ENCODE results near the gene IL6R. TPM values are rescaled to one million over a fixed set of nuclear protein-coding genes. Genes with fewer than 3 reads are reported as not detected.
"Not testable (repeated sequence)": the region's sequence is repeated elsewhere in the genome, so short reads cannot be mapped to it uniquely, and the experiment has no call there.

The IL6R gene
- total RNA-seq, 1 experiment from 2014 or later, result 6.6 TPM

DNA sequence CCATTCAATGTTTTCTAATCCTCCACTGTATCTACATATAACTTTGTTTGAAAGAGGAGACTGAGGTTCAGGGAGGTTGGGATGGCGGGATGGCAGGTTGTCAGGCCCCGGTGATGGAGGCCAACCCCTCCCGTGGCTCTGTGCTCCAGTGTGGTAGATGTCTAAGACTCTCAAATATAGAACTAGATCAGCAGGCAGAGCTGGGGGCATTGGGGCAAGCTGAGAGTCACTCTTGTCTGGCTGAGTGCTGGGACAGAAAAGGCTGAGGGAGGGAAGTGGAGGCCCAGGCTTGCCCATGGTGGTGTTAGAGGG, 1.7 kb downstream of the IL6R start:
- no peak for DNase-seq (ENCODE audit: low spot score)

- no peak for DNase-seq (ENCODE audit: low spot score)
These were observed 2.3 kb downstream of the IL6R start for GRCh38 chr1:154407198-154408091.

DNA sequence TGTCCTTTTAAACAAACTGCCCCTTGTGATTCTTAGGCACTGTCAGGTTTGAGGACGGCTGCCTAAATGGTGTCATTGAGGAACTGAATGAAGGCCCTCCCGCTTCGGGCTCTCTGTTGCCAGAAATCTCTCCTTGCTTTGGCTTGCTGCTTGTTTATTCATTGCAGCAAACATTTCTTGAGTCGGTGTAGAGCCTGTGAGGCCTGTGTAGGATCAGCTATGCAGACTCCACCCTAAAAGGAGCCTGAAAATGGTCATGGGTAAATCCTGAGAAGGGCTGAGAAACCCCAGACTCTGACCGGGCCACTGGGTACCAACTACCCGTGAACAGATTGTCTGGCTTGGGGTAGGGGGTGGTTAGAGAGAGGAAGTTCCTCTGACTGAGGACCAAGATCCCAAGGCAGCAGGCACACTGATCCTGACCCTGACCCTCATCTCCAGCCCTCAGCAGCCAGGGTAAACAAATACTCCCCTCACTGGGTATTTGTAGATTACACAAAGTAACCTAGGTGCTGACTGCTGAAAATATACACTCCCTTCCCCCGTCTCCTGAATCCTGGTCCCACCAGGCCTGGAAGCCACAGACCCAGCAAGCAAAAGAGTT, 3.1 kb downstream of the IL6R start:
- no peak for DNase-seq (ENCODE audit: low spot score)

GRCh38 chr1:154410185-154410827, 5.2 kb downstream of the IL6R start:
- DNase-seq (ENCODE audit: low spot score), result no peak

GRCh38 chr1:154411525-154411924, 6.4 kb downstream of the IL6R start:
- DNase-seq (ENCODE audit: low spot score), result no peak

- DNase-seq (ENCODE audit: low spot score), result no peak
These were observed 8.1 kb downstream of the IL6R start for GRCh38 chr1:154413177-154413783.

GRCh38 chr1:154414606-154415005, 9.5 kb downstream of the IL6R start:
- DNase-seq (ENCODE audit: low spot score), result no peak

GRCh38 chr1:154416471-154417337, 11.6 kb downstream of the IL6R start:
- no peak for DNase-seq (ENCODE audit: low spot score)

DNA sequence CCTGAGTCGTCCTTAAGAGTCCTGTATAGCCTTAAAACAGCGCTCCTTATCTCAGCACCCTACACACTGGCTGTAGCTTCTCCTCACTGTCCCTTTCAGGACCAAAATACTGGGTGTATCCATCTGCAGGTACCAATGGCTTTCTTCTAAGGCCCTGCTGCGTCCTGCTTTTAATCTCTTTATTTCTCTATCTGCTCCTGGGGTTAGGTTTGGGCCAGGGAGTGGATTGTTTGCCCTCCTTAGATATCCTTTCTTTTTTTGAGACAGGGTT, 12.1 kb downstream of the IL6R start:
- DNase-seq (ENCODE audit: low spot score), result no peak

DNA sequence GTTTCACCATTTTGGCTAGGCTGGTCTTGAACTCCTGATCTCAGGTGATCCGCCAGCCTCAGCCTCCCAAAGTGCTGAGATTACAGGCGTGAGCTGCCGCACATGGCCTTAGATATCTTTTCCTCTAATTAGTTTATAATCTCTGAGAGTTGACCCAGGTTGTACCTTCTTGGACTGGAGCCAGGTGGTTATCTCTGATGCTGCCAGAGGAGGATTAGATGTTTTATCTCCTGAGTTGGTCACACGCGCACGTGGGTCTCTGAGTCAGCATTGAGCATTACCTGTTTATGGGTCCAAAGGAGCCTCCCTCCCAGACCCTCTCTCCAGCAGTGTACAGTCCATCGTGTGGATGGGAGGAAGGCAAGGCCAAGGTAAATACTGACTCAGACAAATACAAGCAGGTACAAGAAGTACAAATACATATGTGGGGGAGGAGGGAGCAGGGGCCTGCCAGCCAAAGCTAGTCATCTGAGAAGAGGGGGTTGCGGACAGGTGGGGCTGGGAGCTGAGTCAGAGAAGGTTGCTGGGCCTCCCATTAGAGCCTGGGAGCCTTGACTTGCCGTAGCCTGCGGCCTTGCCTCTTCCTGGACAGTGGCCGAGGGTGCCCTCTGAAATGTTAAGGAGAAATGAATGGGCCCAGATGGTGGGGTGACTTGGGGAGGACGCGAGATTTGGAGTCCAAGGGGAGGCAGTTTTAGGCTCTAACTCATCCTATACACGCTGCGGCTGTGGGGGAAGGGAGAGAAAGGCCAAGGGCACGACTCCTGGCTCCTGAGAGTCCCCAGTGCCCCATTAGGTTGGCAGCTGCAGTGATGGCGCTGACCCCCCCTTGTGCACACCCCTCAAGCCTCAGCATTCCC, 13.1 kb downstream of the IL6R start:
- DNase-seq (ENCODE audit: low spot score), result no peak

- DNase-seq (ENCODE audit: low spot score), result no peak
These were observed 13.9 kb downstream of the IL6R start for GRCh38 chr1:154418923-154419619.

- peak; percentile 94 for DNase-seq (ENCODE audit: low spot score)
These were observed 14.8 kb downstream of the IL6R start for GRCh38 chr1:154419620-154420571.

GRCh38 chr1:154420961-154421924, 16.1 kb downstream of the IL6R start:
- DNase-seq (ENCODE audit: low spot score), result no peak

DNA sequence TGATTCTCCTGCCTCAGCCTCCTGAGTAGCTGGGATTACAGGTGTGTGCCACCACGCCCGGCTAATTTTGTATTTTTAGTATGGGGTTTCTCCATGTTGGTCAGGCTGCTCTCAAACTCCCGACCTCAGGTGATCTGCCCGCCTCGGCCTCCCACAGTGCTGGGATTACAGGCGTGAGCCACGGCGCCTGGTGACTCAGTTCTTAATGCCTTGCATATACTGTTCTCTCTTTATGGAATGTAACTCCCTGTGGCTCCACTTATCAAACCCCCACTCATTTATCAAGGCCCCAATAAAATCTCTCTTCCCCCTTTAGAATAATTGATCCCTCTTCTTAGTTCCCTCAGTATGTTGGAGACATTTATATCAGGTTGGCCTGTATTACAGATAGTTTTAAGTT, 16.9 kb downstream of the IL6R start:
- DNase-seq (ENCODE audit: low spot score), result not testable (repeated sequence)

GRCh38 chr1:154422521-154422920, 17.4 kb downstream of the IL6R start:
- DNase-seq (ENCODE audit: low spot score), result no peak

DNA sequence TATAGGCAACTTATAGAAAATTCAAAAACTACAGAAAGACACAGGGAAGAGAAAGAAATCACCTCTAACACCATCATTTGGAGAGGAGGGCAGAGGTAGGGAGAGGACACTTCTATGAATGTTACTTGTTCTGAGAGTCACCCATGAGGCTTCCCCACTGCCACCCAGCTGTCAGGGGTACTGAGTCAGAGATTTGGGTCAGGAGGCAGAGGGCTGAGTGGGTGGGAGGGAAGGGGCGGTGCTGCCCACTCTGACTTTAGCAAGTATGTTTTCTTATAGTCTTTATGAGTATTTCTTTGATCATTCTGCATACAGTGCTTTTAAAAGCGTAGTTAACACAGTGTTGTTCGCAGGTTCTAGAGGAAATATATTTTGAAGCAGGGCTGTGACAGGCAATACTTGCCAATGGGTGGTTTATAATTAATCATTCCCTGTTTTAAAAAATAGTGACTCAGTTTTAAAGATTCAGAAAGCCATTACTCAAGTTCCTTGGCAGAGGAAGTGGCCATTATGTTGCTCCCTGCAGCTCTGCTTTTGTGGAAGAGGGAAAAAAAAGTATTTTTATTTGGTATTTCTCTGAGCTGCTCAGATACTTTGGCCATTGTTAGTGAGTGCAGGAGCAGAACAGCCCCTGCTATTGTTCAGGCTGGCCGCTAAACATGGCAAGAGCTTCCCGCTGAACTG, 18.3 kb downstream of the IL6R start:
- DNase-seq (ENCODE audit: low spot score), result no peak

- DNase-seq (ENCODE audit: low spot score), result no peak
These were observed 18.8 kb downstream of the IL6R start for GRCh38 chr1:154423988-154424326.

Measured in H4 (cell line).